ENCODE results near the gene PRND.
"Not testable (repeated sequence)": the region's sequence is repeated elsewhere in the genome, so short reads cannot be mapped to it uniquely, and the experiment has no call there.

PRND gene

DNA sequence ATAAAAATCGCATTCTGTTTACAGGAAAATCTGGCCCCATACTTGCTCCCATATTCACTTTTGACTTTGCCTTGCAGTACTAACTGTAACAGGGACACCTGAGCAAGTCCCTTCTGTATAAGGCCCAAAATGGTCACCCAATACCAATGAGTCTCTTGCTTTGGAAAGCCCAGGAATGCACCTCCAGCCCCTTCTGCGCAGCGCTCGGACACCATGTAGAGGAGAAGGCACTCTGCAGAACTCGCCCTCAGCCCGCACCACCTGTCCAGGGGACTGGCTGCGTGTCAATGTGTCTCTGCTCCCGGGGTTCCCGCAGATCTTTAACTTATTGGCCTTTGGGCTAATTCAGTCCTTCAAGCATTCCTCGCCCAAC, 746 bp upstream of the PRND start:
- TF ChIP-seq, protein P1, sequence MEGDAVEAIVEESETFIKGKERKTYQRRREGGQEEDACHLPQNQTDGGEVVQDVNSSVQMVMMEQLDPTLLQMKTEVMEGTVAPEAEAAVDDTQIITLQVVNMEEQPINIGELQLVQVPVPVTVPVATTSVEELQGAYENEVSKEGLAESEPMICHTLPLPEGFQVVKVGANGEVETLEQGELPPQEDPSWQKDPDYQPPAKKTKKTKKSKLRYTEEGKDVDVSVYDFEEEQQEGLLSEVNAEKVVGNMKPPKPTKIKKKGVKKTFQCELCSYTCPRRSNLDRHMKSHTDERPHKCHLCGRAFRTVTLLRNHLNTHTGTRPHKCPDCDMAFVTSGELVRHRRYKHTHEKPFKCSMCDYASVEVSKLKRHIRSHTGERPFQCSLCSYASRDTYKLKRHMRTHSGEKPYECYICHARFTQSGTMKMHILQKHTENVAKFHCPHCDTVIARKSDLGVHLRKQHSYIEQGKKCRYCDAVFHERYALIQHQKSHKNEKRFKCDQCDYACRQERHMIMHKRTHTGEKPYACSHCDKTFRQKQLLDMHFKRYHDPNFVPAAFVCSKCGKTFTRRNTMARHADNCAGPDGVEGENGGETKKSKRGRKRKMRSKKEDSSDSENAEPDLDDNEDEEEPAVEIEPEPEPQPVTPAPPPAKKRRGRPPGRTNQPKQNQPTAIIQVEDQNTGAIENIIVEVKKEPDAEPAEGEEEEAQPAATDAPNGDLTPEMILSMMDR (IDR thresholded peaks at IDR 0.05; ENCODE audit: borderline replicate concordance, control extremely low read depth, extremely low read depth, insufficient read depth, missing control alignments) = no peak
- DNase-seq (ENCODE audit: low spot score) = no peak
- in situ Hi-C loops (cut with MboI; ENCODE audit: low sequenced_read_pairs, unreplicated experiment) = no loop called here

GRCh38 chr20:4722571-4722970, 862 bp downstream of the PRND start:
- in situ Hi-C loops (cut with MboI; ENCODE audit: low sequenced_read_pairs, unreplicated experiment) = no loop called here
- TF ChIP-seq, protein P1 (IDR thresholded peaks at IDR 0.05; ENCODE audit: borderline replicate concordance, control extremely low read depth, extremely low read depth, insufficient read depth, missing control alignments) = no peak
- no peak for DNase-seq (ENCODE audit: low spot score)

GRCh38 chr20:4722993-4723392, 1.3 kb downstream of the PRND start:
- in situ Hi-C loops (cut with MboI; ENCODE audit: low sequenced_read_pairs, unreplicated experiment) = no loop called here
- TF ChIP-seq, protein P1 (IDR thresholded peaks at IDR 0.05; ENCODE audit: borderline replicate concordance, control extremely low read depth, extremely low read depth, insufficient read depth, missing control alignments) = no peak
- no peak for DNase-seq (ENCODE audit: low spot score)

DNA sequence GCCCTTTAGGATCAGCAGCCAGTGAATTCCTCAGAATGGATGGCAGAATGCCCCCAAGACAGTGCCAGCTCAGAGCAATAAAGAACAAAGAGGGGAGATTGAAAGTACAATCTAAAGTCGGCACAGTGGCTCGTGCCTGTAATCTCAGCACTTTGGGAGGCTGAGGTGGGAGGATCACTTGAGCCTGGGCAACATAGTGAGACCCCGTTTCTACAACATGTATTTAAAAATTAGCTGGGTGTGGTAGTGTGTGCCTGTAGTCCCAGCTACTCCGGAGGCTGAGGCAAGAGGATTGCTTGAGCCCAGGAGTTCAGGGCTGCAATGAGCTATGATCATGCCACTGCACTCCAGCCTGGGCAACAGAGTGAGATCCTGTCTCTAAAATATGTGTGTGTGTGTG, 1.8 kb downstream of the PRND start:
- DNase-seq (ENCODE audit: low spot score) = not testable (repeated sequence)

GRCh38 chr20:4724459-4725262, 3.0 kb downstream of the PRND start:
- in situ Hi-C loops (cut with MboI; ENCODE audit: low sequenced_read_pairs, unreplicated experiment) = no loop called here
- TF ChIP-seq, protein P1 (IDR thresholded peaks at IDR 0.05; ENCODE audit: borderline replicate concordance, control extremely low read depth, extremely low read depth, insufficient read depth, missing control alignments) = no peak
- no peak for DNase-seq (ENCODE audit: low spot score)

More for the DNA sequence above, 1.8 kb downstream of the PRND start:
- in situ Hi-C loops (cut with MboI; ENCODE audit: low sequenced_read_pairs, unreplicated experiment) = not testable (repeated sequence)

DNA sequence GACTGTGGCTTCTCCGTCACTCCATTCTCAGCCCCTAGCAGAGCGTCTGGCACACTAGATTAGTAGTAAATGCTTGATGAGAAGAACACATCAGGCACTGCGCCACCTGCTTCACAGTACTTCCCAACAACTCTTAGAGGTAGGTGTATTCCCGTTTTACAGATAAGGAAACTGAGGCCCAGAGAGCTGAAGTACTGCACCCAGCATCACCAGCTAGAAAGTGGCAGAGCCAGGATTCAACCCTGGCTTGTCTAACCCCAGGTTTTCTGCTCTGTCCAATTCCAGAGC, 3.5 kb downstream of the PRND start:
- in situ Hi-C loops (cut with MboI; ENCODE audit: low sequenced_read_pairs, unreplicated experiment) = no loop called here

GRCh38 chr20:4726710-4727397, 5.1 kb downstream of the PRND start:
- TF ChIP-seq, protein P1 (IDR thresholded peaks at IDR 0.05; ENCODE audit: borderline replicate concordance, control extremely low read depth, extremely low read depth, insufficient read depth, missing control alignments) = no peak
- in situ Hi-C loops (cut with MboI; ENCODE audit: low sequenced_read_pairs, unreplicated experiment) = no loop called here
- DNase-seq (ENCODE audit: low spot score) = peak; percentile 64

More for the DNA sequence above, 3.5 kb downstream of the PRND start:
- no peak for DNase-seq (ENCODE audit: low spot score)
- TF ChIP-seq, protein P1 (IDR thresholded peaks at IDR 0.05; ENCODE audit: borderline replicate concordance, control extremely low read depth, extremely low read depth, insufficient read depth, missing control alignments) = no peak

Data from GM13976 (cell line).